K562 (cell line): Measurements from ENCODE around the gene IKBKG. TPM values are rescaled to one million over a fixed set of nuclear protein-coding genes. Genes with fewer than 3 reads are reported as not detected.

Experiments used
- ATAC-seq: fragments of 200-7000 bp; cut with Tn5 transposase; 3 replicates; pipeline ENCODE4 v1.9.1; 2020; ENCODE audit warnings: moderate library complexity
- BruUV-seq: library from RNA; stranded (reverse); fragments of 400-500 nt; replicated peaks from 2 replicates; lab custom pipeline; 2021; lab: Mats Ljungman, UMichigan
- CTCF ChIA-PET: fragments of 300-600 bp; formaldehyde crosslinking; extraction: SDS; loops from one replicate; lab custom pipeline; 2021; ENCODE audit warnings: low intra/inter-chr PET ratio; lab: Yijun Ruan, JAX
- POLR2A ChIA-PET: fragments of 300-600, 350-650 bp; sonication (Branson Sonifier 250); formaldehyde crosslinking; extraction: SDS; loops from one replicate; lab custom pipeline; 2021; ENCODE audit warnings: antibody characterized with exemption, inconsistent platforms; lab: Yijun Ruan, JAX
- DNase-seq, 4 experiments: peaks; one replicate each; pipeline versions ENCODE4 v3.0.0 to v3.0.0-alpha.2; 2011 to 2018; ENCODE audit warnings: low spot score in 3 of 4, mixed read lengths in 3 of 4; ENCODE audit errors: extremely low read depth in 1 of 4
- FAIRE-seq: peaks from 2 replicates; lab custom pipeline; 2011; peaks lifted over from hg19 to GRCh38; lab: Jason Lieb, UNC
- H2AFZ ChIP-seq: 2 replicates; pipeline ENCODE4 v1.6.0; 2011; ENCODE audit warnings: low read depth, low read length, control low read depth, inconsistent platforms
- H3K27ac ChIP-seq: fragments of 200-600 bp; 3 replicates; pipeline ENCODE4 v1.8.0; 2011; ENCODE audit warnings: low read depth, mild to moderate bottlenecking, control low read depth, inconsistent platforms, low read length, moderate library complexity, mixed read lengths; ENCODE audit errors: extremely low read depth
- H3K27me3 ChIP-seq, 2 experiments: fragments of 300-600 bp in 1 of 2; 2 replicates in 1 of 2; 3 replicates in 1 of 2; pipeline versions ENCODE4 v1.6.0 to v1.8.0; 2011; ENCODE audit warnings: inconsistent platforms in 2 of 2, low read length in 2 of 2, mild to moderate bottlenecking in 1 of 2, mixed read lengths in 1 of 2, moderate library complexity in 1 of 2; ENCODE audit not compliant: control insufficient read depth in 2 of 2, insufficient read depth in 2 of 2
- H3K36me3 ChIP-seq: fragments of 300-600 bp; 3 replicates; pipeline ENCODE4 v1.8.0; 2011; ENCODE audit warnings: mild to moderate bottlenecking, low read length, inconsistent platforms; ENCODE audit not compliant: control insufficient read depth, insufficient read depth
- H3K4me1 ChIP-seq, 2 experiments: fragments of 200-600 bp in 1 of 2; replicated peaks in 1 of 2; 2 replicates in 1 of 2; 3 replicates in 1 of 2; pipeline versions ENCODE4 v1.5.1 to v1.8.0; 2011; ENCODE audit warnings: inconsistent platforms in 2 of 2, low read length in 2 of 2, mild to moderate bottlenecking in 1 of 2, mixed read lengths in 1 of 2, moderate library complexity in 1 of 2; ENCODE audit not compliant: control insufficient read depth in 2 of 2, insufficient read depth in 2 of 2
- H3K4me2 ChIP-seq: 2 replicates; pipeline ENCODE4 v1.6.1; 2011; ENCODE audit warnings: low read length, control low read depth, inconsistent platforms, mixed read lengths; ENCODE audit not compliant: insufficient read depth
- H3K4me3 ChIP-seq: fragments of 200-600 bp; sonication (generic), shearing (Covaris generic); 2 replicates; pipeline ENCODE4 v1.5.1; 2016; ENCODE audit warnings: control low read depth, inconsistent platforms
- H3K79me2 ChIP-seq: fragments of 200-600 bp; 3 replicates; pipeline ENCODE4 v1.8.0; 2011; ENCODE audit warnings: low read length, inconsistent platforms; ENCODE audit not compliant: control insufficient read depth, insufficient read depth
- H3K9ac ChIP-seq, 2 experiments: 2 replicates each; pipeline versions ENCODE4 v1.6.0 to v1.6.1; 2011; ENCODE audit warnings: low read depth in 2 of 2, low read length in 2 of 2, control low read depth in 1 of 2, inconsistent platforms in 1 of 2, mild to moderate bottlenecking in 1 of 2, mixed read lengths in 1 of 2; ENCODE audit not compliant: insufficient read depth in 1 of 2
- H3K9me1 ChIP-seq: one replicate; pipeline ENCODE4 v1.6.0; 2011; ENCODE audit warnings: inconsistent platforms, mild to moderate bottlenecking, low read length, moderate library complexity; ENCODE audit not compliant: control insufficient read depth, insufficient read depth
- H3K9me3 ChIP-seq: replicated peaks from 2 replicates; pipeline ENCODE4 v1.5.1; 2011; ENCODE audit warnings: low read depth, low read length, inconsistent platforms; ENCODE audit not compliant: control insufficient read depth, insufficient read depth
- H4K20me1 ChIP-seq: replicated peaks from 2 replicates; pipeline ENCODE4 v1.6.1; 2011; ENCODE audit warnings: low read length, inconsistent platforms, mixed read lengths; ENCODE audit not compliant: control insufficient read depth, insufficient read depth
- HDAC8 ChIP-seq: fragments of 450-650 bp; IDR thresholded peaks from 2 replicates; pipeline ENCODE4 v1.6.1; 2016; ENCODE audit warnings: mild to moderate bottlenecking, missing genetic modification characterization, moderate library complexity, missing compliant biosample characterization
- NCOA1 ChIP-seq: fragments of 450-650 bp; IDR thresholded peaks from 2 replicates; pipeline ENCODE4 v1.6.1; 2016; ENCODE audit warnings: low read depth
- RBM34 ChIP-seq: fragments of 200-400 bp; formaldehyde crosslinking; IDR thresholded peaks from 2 replicates; pipeline ENCODE4 v1.6.1; 2018; ENCODE audit warnings: low read length, borderline replicate concordance; ENCODE audit not compliant: insufficient read depth
- TARDBP ChIP-seq: fragments of 450-650 bp; IDR thresholded peaks from 2 replicates; pipeline ENCODE4 v1.6.1; 2016
- YY1 ChIP-seq, 3 experiments: IDR thresholded peaks; 2 replicates each; pipeline ENCODE4 v1.6.1; 2011; ENCODE audit warnings: low read length in 2 of 3, mild to moderate bottlenecking in 2 of 3, moderate library complexity in 2 of 3, borderline replicate concordance in 1 of 3, control low read depth in 1 of 3, low read depth in 1 of 3; ENCODE audit not compliant: insufficient read depth in 3 of 3, insufficient replicate concordance in 2 of 3, control insufficient read depth in 1 of 3, insufficient read length in 1 of 3; ENCODE audit errors: extremely low read depth in 1 of 3
- ZNF124 ChIP-seq: sonication (generic); formaldehyde crosslinking; IDR thresholded peaks from 2 replicates; pipeline ENCODE4 v1.8.1; 2022; ENCODE audit warnings: missing genetic modification reagents
- WGBS: fragments of 100-300 bp; shearing (Covaris generic); methylation state at CpG from one replicate; pipeline ENCODE4 v1.1.6; 2016; ENCODE audit warnings: low coverage, mixed read lengths; ENCODE audit not compliant: insufficient coverage; ENCODE audit errors: missing lambda C conversion rate; 5-methylcytosine and 5-hydroxymethylcytosine counted together
- in situ Hi-C: fragments of 300-500 bp; cut with MboI; formaldehyde crosslinking; loops from 4 replicates; pipeline ENCODE4 v1.15.0; 2018; ENCODE audit warnings: inconsistent platforms, mixed read lengths
- intact Hi-C: fragments of 100-400 bp; cut with micrococcal nuclease; formaldehyde crosslinking; loops from 2 replicates; pipeline ENCODE4 v1.14.2; 2022
- polyA plus RNA-seq, 8 experiments: library from polyadenylated mRNA; depleted of rRNA in 4 of 8; stranded (reverse) in 5 of 8; unstranded in 3 of 8; fragments of >200 nt; fragmentation: Nextera tagmentation in 2 of 8; fragmentation: Illumina TruSeq in 1 of 8; extraction: Ambion mirVana in 2 of 8; extraction: Trizol in 1 of 8; gene quantifications; 2 replicates each; pipeline versions ENCODE4 v1.2.1 to v1.2.3, GENCODE V29; 2011 to 2014; ENCODE audit warnings: inconsistent platforms in 1 of 8, missing spikeins in 1 of 8
- total RNA-seq, 7 experiments: library from RNA; depleted of rRNA in 6 of 7; stranded (reverse); fragments of >200 nt in 6 of 7; fragmentation: Illumina TruSeq in 2 of 7; extraction: Trizol in 2 of 7; gene quantifications; 2 replicates each; pipeline versions ENCODE4 v1.2.1 to v1.2.3, GENCODE V29; 2011 to 2021; ENCODE audit warnings: low replicate concordance in 1 of 7
- TF ChIP-seq, protein P1 (sequence below): fragments of 250-450 bp; sonication (Bioruptor Pico); IDR thresholded peaks from 2 replicates; pipeline ENCODE4 v1.5.0; 2021
- TF ChIP-seq, protein P2 (sequence below): fragments of 200-800 bp; sonication (Bioruptor generic); IDR thresholded peaks from 2 replicates; pipeline ENCODE4 v1.6.1; 2016; ENCODE audit warnings: missing genetic modification characterization, missing compliant biosample characterization

IKBKG gene
- total and polyA plus RNA-seq, 9 of the 15 experiments (the other 6 are each of a cell fraction or from before 2014, with no cell fraction given): 0.68 to 60.0 (median 21.9) TPM

DNA sequence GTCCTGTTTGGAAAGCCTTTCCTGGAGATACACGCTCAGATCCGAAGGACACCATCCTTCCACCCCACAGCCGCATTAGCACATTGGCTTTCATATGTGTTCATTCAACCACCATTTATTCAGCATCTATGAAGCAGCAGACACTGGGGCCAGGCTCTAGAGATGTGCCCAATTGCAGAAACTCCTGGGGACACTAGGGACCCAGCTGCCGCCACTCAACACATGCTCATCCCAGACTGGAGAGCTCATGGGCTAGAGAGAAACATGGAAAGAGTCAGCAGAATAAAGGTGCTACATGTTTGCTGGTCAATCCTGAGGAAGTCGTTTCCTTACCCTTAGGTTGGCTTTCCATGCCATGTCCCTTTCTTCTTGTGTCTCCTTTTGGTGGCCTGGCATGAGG is 45.1 kb downstream of the IKBKG start:
- Histone ChIP-seq H2AFZ (no peak overlapping the region), H3K4me3 (no peak overlapping the region), H3K36me3 (no peaks in the 10 kb centered on the region), H3K4me1 (no peaks in the 10 kb centered on the region), H3K9me1 (no peaks in the 10 kb centered on the region), H3K79me2 (no peaks in the 10 kb centered on the region), H4K20me1 (no peaks in the 10 kb centered on the region), H3K4me2 (no peak overlapping the region), H3K9ac (no peak overlapping the region), H3K9me3 (no peaks in the 10 kb centered on the region; the same call in 1 of the 2 replicates), H3K27me3 (peaks cover 0 to 15% of the 10 kb centered on the region in 2 experiments; a peak in 2 of 5 replicates), H3K27ac (no peak overlapping the region)
- TF ChIP-seq RBM34 (no peak), YY1 (IDR thresholded peaks at IDR 0.05; ENCODE audit: borderline replicate concordance in 1 of 3, control insufficient read depth in 1 of 3, extremely low read depth in 1 of 3, insufficient read depth in 3 of 3, insufficient read length in 1 of 3, insufficient replicate concordance in 2 of 3, low read depth in 1 of 3, low read length in 2 of 3) (no peak), TARDBP (no peak), NCOA1 (no peak), HDAC8 (tag) (no peak), ZNF124 (CRISPR knock-in tag) (no peak)
- TF ChIP-seq, protein P1, sequence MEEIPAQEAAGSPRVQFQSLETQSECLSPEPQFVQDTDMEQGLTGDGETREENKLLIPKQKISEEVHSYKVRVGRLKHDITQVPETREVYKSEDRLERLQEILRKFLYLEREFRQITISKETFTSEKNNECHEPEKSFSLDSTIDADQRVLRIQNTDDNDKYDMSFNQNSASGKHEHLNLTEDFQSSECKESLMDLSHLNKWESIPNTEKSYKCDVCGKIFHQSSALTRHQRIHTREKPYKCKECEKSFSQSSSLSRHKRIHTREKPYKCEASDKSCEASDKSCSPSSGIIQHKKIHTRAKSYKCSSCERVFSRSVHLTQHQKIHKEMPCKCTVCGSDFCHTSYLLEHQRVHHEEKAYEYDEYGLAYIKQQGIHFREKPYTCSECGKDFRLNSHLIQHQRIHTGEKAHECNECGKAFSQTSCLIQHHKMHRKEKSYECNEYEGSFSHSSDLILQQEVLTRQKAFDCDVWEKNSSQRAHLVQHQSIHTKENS (CRISPR knock-in tag): no peak
- TF ChIP-seq, protein P2, sequence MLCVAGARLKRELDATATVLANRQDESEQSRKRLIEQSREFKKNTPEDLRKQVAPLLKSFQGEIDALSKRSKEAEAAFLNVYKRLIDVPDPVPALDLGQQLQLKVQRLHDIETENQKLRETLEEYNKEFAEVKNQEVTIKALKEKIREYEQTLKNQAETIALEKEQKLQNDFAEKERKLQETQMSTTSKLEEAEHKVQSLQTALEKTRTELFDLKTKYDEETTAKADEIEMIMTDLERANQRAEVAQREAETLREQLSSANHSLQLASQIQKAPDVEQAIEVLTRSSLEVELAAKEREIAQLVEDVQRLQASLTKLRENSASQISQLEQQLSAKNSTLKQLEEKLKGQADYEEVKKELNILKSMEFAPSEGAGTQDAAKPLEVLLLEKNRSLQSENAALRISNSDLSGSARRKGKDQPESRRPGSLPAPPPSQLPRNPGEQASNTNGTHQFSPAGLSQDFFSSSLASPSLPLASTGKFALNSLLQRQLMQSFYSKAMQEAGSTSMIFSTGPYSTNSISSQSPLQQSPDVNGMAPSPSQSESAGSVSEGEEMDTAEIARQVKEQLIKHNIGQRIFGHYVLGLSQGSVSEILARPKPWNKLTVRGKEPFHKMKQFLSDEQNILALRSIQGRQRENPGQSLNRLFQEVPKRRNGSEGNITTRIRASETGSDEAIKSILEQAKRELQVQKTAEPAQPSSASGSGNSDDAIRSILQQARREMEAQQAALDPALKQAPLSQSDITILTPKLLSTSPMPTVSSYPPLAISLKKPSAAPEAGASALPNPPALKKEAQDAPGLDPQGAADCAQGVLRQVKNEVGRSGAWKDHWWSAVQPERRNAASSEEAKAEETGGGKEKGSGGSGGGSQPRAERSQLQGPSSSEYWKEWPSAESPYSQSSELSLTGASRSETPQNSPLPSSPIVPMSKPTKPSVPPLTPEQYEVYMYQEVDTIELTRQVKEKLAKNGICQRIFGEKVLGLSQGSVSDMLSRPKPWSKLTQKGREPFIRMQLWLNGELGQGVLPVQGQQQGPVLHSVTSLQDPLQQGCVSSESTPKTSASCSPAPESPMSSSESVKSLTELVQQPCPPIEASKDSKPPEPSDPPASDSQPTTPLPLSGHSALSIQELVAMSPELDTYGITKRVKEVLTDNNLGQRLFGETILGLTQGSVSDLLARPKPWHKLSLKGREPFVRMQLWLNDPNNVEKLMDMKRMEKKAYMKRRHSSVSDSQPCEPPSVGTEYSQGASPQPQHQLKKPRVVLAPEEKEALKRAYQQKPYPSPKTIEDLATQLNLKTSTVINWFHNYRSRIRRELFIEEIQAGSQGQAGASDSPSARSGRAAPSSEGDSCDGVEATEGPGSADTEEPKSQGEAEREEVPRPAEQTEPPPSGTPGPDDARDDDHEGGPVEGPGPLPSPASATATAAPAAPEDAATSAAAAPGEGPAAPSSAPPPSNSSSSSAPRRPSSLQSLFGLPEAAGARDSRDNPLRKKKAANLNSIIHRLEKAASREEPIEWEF (CRISPR knock-in tag): no peak
- no TSS peak for BruUV-seq
- in situ Hi-C loops: loop anchor here (25.0 kb wide), 1 partner anchor 145 kb away; no protein-coding TSS in a partner anchor
- ATAC-seq (no peak), DNase-seq (no peak), FAIRE-seq (no peak)
- POLR2A ChIA-PET: no interaction called here
- CTCF ChIA-PET: no interaction called here
- WGBS: 7% methylated on average over 4 of the region's 5 CpGs
- intact Hi-C loops: no loop called here
